NOMO-1 treated with DMSO at 0.1 percent for 48 hours (cell line): ENCODE measurements around the gene RFWD3.

ENCODE experiments used
- DNase-seq: peaks from one replicate; lab custom pipeline; 2025; ENCODE audit not compliant: unreplicated experiment; lab: John Stamatoyannopoulos, UW

The RFWD3 gene

GRCh38 chr16:74583926-74584666, 82.6 kb downstream of the RFWD3 start:
- DNase-seq: no peak

- DNase-seq: no peak
Observed at GRCh38 chr16:74582970-74583369, 83.7 kb downstream of the RFWD3 start.

- no peak for DNase-seq
Observed at GRCh38 chr16:74580833-74581232, 85.8 kb downstream of the RFWD3 start.

GRCh38 chr16:74578838-74579237, 87.8 kb downstream of the RFWD3 start:
- DNase-seq: no peak

GRCh38 chr16:74578433-74578832, 88.2 kb downstream of the RFWD3 start:
- DNase-seq: no peak

- peak; percentile 49 for DNase-seq
Observed at GRCh38 chr16:74577882-74578366, 88.8 kb downstream of the RFWD3 start.

GRCh38 chr16:74575807-74576643, 90.7 kb downstream of the RFWD3 start:
- no peak for DNase-seq

GRCh38 chr16:74575175-74575806, 91.4 kb downstream of the RFWD3 start:
- no peak for DNase-seq

GRCh38 chr16:74574146-74574545, 92.5 kb downstream of the RFWD3 start:
- no peak for DNase-seq

GRCh38 chr16:74573622-74574021, 93.1 kb downstream of the RFWD3 start:
- DNase-seq: no peak
